ENCODE data around the gene TRIM52.

GRCh38 chr5:181221792-181222629, 38.9 kb downstream of the TRIM52 start:
- TF ChIP-seq CTCF (IDR thresholded peaks at IDR 0.05; ENCODE audit: borderline replicate concordance, extremely low read depth, low read length, poor library complexity, severe bottlenecking): no peak
- no peak for TF ChIP-seq EZH2 (IDR thresholded peaks at IDR 0.05; ENCODE audit: borderline replicate concordance, low read depth, low read length, severe bottlenecking)

All from DND-41 (cell line).